Fibroblast of skin of right biceps (primary cell): ENCODE data around the gene GLIS1.
A peak's percentile ranks its signal among the peaks of the same experiment; 100 is the strongest.

ENCODE experiments used
- DNase-seq: peaks from one replicate; pipeline ENCODE4 v3.0.0-alpha.2; 2013

Gene GLIS1

GRCh38 chr1:53717025-53717804 is 21.7 kb downstream of the GLIS1 start:
- DNase-seq, result no peak

- DNase-seq, result no peak
Measured at GRCh38 chr1:53716150-53716549, 22.8 kb downstream of the GLIS1 start.

- peak; percentile 24 for DNase-seq
Measured at GRCh38 chr1:53715478-53715877, 23.5 kb downstream of the GLIS1 start.

- DNase-seq, result no peak
Measured at GRCh38 chr1:53712276-53712675, 26.7 kb downstream of the GLIS1 start.

- DNase-seq, result no peak
Measured at GRCh38 chr1:53710584-53710983, 28.4 kb downstream of the GLIS1 start.

- DNase-seq, result no peak
Measured at GRCh38 chr1:53708687-53709086, 30.3 kb downstream of the GLIS1 start.

- no peak for DNase-seq
Measured at GRCh38 chr1:53706356-53706755, 32.6 kb downstream of the GLIS1 start.

- DNase-seq, result no peak
Measured at GRCh38 chr1:53705446-53706096, 33.4 kb downstream of the GLIS1 start.

GRCh38 chr1:53704804-53705445 is 34.0 kb downstream of the GLIS1 start:
- no peak for DNase-seq

GRCh38 chr1:53704304-53704703 is 34.7 kb downstream of the GLIS1 start:
- no peak for DNase-seq

- no peak for DNase-seq
Measured at GRCh38 chr1:53703174-53703573, 35.8 kb downstream of the GLIS1 start.

GRCh38 chr1:53702341-53702740 is 36.6 kb downstream of the GLIS1 start:
- no peak for DNase-seq

- DNase-seq, result no peak
Measured at GRCh38 chr1:53700776-53701175, 38.2 kb downstream of the GLIS1 start.

- DNase-seq, result no peak
Measured at GRCh38 chr1:53699981-53700380, 39.0 kb downstream of the GLIS1 start.

- DNase-seq, result no peak
Measured at GRCh38 chr1:53698384-53698980, 40.5 kb downstream of the GLIS1 start.

- peak; percentile 27 for DNase-seq
Measured at GRCh38 chr1:53697721-53698383, 41.1 kb downstream of the GLIS1 start.

- no peak for DNase-seq
Measured at GRCh38 chr1:53696990-53697389, 42.0 kb downstream of the GLIS1 start.

- DNase-seq, result no peak
Measured at GRCh38 chr1:53696571-53696970, 42.4 kb downstream of the GLIS1 start.

- DNase-seq, result no peak
Measured at GRCh38 chr1:53696051-53696450, 42.9 kb downstream of the GLIS1 start.

- no peak for DNase-seq
Measured at GRCh38 chr1:53695116-53695515, 43.8 kb downstream of the GLIS1 start.

- no peak for DNase-seq
Measured at GRCh38 chr1:53694718-53695091, 44.3 kb downstream of the GLIS1 start.

GRCh38 chr1:53693773-53694717 is 44.9 kb downstream of the GLIS1 start:
- DNase-seq, result peak; percentile 53
